ENCODE results near the gene LPAR3.

LPAR3 gene

DNA sequence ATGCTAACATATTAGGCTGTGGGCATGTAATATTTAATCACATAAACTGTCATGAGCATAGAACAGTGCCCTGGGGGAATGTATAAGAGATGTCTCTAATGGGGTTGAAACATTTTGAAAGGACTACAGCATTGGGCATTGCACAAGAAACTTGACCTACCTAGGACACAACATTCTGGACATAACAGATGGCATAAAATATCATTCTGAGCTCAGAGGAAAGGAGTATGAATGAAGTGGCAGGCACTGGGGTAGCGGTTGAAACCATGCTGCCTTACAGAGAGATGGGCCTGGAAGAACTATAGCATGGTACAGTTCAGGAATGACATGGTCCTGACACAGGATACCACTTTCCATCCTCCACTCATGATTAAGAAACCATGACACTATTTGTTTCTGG is 69.0 kb downstream of the LPAR3 start:
- DNase-seq, result no peak

DNA sequence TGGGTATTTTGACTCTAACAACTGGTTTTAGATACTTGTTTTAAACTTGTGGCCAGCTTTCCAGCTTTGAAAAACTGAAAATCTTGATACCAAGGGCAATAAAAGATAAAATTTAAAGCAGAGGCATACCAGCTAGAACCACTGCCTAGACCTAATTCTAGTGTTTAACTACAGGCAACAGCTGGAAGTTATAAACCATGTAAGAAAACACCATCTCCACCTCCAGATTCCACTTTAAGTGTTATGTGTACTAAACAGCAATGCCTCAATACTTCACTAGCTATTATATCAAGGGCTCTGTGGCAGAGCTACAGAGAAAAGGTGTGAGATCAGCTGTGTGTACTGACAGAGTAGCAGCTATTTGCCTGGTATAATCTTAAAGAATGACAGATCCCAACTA is 69.5 kb downstream of the LPAR3 start:
- DNase-seq, result no peak

DNA sequence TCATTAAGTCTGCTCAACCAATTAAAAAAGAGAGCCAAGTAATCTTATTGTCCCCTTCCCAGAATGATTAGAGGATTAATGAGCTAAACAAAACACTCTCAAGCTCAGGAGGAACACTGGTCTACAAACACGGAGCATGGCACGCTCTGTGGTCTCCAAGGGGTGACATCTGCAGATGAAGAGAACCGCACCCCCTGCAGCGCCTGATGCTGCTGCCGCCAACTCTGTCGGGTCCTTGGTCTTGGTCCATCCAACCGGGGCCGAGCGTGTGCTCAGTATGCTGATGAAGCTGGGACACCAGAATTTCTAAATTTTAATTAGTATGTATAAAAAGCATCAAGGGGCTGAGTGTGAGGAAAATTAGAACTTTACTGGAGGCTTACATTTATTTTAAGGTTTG is 82.7 kb downstream of the LPAR3 start:
- no peak for DNase-seq

DNA sequence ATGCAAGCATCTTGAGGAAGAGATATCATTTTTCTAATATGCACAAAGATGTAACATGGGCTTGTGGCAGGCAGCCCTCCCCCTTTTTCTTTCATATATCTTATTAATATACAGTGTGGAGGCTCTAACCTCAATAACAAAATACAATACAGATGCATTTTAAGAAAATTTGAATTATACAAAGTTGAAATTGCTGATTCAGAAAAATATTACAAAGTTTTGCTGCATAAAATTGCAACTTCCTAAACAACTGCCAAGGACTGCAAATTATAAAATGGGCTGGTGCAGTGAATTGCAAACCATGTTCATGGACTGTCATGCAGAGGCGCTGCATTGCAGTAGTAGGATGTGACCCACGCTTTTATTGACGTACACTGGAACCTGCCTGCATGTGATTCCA is 84.0 kb downstream of the LPAR3 start:
- DNase-seq, result no peak

DNA sequence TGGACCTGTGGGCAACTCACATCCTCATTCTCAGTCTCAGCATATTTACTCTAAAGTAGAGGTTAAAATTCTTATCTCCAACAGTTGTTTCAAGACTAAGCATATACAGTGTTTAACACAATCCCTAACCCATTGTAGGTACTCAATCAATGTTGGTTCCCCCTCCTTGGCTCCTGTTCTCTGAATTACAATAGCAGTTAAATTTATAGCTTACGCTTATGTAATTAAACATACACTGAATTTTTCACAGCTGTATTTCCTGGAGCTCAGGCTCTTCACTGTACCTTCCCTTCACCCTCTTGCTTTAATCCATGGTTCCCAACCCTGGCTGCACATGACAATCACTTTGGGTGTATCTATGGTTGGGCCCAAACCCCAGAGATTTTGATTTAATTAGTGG is 89.4 kb downstream of the LPAR3 start:
- DNase-seq, result no peak

DNA sequence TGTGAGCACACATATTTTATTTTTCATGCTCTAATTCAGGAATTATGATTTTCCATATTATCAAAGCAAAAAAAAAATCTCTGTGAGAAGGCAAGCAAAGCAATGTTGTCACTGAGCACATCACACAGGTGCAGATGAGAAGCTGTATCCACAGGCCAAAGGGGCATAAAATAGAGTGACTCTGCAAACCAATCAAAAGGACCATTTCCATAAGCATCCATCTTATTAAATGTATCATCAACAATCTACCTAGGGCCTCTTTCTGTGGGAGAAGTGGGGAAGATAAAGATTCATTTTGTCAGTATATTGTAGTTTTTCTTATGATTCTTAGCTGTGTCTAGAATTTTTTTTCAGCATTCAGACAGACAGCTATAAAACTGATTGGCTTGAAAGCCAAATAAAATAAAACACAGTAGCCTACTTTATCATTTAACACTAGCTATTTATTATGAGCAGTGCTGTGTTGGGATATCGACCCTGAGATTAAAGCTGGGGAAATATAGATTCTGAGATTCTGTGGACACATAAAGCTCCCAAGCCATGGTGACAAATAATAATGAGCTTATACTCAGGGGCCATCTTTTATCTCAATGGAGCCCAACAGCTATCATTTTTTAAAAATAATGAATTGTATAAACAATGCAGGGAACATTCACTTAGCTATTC is 90.3 kb downstream of the LPAR3 start:
- DNase-seq, result no peak

DNA sequence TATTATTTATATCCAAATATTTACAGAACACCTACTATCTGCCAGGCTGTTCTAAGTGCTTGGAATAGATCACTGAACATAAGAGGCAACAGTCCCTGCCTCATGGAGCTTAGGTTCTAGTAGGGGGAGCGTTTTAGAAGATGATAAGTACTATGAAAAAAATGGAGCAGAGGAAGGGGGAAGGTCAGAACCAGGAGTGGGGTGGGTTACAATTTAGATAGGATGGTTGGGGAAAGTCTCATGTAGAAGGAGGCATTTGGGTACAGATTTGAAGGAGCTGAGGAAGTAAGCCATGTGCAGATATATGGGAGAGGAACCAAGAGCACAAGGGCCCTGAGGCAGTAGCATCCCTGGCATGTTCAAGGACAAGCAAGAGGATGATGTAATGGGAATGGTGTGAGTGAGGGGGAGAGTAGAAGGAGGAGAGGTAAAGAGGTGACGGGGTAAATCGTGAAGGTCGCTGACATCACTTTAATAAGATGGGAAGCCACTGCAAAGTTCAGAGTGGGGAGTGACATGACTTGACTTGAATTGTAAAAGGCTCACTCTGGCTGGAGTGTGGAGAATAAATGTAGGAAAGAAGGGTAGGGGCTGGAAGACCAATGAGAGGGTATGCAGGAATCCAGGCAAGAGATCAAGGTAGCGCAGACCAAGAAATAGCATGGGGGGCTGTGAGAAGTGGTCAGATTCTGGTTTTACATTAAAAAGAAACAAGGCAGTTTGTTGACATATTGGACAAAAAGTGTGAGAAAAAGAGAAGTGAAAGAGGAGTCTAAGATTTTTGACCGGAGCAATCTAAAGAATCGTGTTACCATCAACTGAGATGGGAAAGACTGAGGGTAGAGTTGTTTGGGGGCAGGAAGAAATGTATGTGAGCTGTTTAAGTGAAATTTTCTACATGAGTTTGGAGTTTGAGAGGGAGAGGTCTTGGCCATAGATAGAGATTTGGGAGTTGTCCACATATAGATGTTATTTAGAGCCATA is 92.6 kb downstream of the LPAR3 start:
- DNase-seq, result no peak

DNA sequence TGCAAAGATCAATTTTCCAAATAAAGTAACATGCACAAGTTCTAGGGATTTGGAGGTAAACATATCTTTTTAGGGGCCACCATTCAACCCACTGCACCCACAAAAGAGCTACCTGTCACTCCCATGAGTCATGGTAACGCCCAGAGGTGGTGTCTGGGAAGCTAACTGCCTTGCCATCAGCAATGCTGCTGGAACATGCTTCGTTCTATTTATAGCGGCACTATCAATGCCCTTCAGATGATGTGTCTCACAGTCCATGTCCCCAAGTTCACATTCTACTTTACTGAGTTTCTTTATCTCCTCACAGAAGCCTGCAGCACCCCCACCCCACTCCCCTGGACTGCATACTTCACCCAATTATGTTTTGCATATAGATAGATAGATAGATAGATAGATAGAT is 95.4 kb downstream of the LPAR3 start:
- DNase-seq, result no peak

DNA sequence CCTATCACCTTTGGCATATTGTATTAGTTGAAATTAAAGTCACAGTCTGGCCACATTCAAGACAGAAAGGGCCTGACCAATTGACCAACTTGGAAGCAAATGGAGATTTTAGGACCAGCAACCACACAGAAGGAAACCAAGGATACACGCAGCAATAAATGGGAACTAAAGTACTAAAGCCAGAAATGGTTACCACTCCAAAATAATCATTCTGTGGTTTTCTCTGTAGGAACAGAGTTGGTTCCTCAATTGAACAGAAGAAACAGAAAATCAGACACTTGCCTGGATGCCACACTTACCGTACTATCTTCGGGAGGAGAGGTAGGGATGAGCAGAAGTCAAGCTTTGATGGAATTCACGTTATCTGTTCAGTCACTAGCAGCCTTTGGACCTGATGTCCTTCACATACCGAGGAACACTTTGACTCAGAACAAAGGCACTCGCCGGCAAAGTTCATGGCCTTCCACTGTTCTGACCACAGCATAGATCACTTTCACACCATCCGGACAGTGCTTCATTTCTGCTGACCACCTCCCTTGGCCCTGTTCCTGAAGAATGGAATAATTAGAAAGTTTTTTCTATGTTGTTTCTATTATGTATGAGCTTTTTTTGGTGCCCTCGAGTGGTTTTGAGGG is 96.9 kb downstream of the LPAR3 start:
- DNase-seq, result no peak

DNA sequence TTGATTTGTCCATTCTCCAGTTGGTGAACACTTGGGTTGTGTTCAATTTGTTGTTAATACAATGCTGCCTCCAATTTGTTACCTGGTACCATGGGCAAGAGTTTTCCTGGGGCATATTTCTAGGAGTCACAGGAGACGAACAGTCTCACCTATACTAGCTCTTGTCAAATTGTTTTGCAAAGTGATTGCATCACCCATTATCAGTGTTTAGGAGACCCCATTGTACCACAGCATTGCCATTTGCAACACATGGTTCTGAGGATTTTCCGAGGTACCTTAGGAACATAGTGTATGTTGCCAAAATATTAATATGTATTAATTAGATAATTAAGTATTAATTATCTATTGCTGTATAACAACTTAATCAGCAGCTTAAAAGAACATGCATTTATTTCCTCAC is 97.8 kb downstream of the LPAR3 start:
- no peak for DNase-seq

DNA sequence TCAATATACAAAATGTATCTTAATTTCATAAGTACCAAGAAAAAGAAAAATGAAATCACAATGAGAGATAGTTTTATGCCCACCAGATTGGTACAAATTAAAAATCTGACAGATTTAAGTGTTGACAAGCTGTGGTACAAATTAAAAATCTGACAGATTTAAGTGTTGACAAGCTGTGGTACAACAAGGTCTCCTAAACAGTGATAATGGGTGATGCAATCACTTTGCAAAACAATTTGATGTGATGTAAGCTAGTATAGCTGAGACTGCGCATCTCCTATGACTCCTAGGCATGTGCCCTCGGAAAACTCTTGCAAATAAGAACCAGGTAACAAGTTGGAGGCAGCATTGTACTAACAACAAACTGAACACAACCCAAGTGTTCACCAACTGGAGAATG is 100.6 kb downstream of the LPAR3 start:
- DNase-seq, result no peak

DNA sequence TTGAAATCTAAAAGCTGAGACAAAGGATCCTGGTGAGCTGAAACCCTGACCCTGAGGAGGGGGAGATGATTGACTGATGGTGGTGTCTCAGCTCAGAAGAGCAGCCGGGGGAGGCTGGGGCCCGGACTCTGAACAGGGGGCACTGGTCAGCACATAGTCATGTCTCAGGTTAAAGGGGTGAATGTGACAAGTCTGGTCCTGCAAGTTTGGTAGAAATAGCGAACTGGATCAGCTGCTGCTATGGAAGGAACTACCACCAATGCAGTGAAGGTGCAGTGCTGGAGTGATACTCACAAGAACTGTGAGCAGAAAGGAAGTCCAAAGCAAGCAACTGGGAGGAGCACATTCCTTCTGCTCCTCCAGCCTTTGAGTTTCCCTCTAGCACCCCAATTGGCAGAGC is 104.0 kb downstream of the LPAR3 start:
- DNase-seq, result no peak

DNA sequence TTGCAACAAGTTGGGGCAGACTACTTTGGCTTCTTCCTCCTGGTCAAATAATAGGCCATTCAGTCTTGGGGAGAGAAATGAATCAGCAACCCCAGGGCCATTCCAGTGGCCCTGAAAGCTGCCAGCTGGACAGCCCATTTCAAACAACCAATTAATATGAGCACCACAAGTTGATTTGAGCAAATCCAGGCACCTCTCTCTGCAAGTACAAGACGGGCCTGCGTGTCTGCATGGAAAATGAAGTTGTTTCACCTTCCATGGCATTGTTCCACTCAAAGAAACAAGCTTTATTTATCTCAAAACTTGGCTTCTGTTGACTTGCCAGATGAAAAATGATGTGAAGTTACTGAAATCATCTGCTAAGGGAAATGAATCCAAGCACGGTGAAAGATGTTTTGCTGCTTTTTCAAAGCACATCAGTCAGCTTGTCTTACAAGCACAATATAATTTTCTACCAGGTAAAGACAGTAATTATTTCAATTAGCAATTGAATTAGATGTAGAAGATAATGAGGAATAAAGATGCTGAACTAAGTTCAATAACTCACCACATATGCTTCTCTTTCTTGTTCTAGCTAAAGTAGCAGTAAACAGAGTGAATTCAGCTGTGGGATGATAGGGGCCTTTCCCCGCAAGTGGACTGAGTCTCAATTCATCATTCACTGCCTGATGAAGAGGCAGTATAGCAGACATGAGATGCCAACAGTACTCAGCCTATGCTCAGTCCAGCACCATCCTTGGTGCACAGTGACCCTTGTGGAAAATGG is 107.6 kb downstream of the LPAR3 start:
- no peak for DNase-seq

DNA sequence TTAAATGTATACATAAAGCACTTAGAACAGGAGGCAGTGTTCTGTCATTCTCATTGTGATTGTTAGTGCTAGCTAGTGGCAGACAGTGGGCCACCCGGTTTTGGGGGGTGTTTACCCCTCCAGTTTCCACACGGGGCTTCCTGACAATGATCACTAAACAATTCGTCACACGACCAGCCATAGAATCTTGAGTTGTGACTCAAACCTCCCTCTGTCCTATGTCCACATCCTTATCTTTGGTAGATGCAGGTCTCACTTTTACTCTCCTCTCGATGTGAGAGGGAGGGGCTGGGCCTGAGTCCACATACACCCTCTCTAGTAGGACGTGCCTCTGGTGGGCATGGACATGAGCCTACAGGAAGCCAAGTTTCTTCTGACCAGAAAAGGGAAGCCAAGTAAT is 110.1 kb downstream of the LPAR3 start:
- no peak for DNase-seq

DNA sequence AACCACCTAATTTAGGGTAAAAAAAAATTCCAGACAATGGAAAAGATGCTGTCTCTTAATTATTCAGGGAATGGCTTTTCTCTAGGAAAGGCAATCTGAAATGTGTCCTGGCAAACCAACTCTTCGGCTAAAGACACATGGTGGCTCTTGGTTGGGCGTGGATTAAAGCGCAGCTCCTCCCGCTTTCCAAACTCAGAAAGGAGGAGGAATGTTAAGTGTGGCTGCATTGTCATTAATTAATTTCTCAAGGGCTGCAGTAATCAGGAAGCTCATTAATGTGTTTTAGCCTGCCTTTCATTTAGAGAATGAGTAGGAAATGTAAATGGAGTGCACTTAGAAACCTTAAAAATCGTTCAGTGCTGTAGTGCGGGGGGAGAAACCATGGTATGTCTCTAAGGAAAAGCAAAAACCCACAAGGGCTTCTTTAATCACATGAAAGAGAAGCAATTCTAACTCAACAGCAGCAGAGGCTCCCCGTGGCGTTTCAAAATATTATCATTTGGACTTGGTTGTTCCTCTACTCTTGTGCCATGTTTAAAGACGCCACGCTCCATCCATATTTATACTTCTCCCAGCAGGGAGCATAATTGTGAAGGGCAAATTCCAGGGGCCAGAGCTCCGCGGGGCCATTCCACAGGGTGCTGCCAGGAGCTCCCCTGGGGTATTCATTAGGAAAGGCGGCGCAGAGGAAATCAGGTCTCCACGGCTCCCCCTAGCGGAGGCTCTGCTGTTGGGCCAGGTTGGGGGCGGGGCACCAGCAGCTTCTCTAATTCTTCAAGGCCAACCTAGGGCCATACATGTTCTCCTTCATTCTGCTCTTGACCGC is 110.8 kb downstream of the LPAR3 start:
- peak; percentile 81 for DNase-seq

DNA sequence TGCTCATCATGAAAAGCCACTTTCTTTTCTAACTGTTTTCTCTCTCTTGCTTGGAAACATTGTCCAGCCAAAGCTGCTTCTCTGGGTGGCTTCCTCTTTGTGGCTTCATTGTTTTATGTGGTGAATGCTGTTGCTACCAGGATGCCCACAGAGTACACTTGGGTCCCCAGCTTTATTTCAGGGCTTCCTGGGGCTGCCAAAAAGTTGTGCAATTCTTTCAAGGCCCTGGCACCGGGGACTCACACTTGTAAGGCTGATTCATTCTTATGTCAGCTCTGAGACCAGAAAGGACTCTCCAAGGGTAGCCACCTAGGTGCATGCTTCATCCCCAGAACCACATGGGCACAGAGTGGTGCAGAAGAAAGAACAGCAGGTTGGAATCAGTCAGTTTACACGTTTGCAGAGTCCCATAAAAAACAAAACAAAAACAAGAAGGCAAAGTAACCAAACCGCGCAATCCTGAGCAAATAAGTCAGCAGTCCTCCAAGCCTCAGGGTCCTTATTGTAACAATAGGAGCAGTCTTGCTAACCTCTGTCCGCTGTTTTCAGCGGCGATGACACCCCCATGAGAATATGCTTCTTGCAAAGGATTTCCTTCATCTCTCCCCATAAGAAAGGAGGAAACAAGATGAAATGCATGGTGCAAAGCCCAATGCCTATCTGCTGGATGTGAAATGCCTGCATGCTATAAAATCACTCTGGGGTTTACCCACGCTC is 112.8 kb downstream of the LPAR3 start:
- DNase-seq, result no peak

DNA sequence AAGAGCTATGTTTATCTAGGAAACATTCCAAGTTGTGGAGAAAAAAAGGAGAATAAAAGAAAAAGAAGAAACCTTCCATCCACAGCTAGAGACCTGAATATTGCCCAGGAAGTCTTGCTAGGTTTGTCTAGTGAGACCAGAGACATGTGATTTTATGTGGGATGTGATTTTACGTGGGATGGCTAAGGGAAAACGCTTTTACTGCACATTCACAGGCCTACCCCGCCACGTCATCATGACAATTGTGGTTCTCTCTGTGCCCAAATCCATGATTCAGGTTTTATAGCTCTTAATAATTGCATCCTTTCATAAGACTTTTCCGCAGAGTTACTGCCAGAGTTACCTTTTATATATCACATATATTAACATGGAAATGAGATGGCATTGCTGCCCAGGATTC is 116.4 kb downstream of the LPAR3 start:
- no peak for DNase-seq

DNA sequence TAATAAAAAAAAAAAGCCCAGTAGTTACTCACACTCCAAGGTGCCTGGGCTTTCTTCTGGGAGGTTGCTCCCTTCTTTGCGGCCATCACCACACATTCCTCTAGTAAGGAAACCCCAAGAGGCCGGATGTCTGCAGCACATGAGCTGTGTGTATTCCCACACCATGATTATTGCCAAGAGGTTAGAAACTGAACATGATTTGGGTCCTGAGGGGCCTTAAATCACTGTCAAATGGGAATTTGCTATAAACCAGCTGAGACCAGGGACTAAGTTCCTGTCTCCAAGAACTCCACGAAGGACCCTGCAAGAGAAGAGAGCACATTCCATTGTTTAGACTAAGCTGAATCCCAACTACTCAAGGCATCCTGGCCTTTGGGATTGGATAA is 117.5 kb downstream of the LPAR3 start:
- no peak for DNase-seq

DNA sequence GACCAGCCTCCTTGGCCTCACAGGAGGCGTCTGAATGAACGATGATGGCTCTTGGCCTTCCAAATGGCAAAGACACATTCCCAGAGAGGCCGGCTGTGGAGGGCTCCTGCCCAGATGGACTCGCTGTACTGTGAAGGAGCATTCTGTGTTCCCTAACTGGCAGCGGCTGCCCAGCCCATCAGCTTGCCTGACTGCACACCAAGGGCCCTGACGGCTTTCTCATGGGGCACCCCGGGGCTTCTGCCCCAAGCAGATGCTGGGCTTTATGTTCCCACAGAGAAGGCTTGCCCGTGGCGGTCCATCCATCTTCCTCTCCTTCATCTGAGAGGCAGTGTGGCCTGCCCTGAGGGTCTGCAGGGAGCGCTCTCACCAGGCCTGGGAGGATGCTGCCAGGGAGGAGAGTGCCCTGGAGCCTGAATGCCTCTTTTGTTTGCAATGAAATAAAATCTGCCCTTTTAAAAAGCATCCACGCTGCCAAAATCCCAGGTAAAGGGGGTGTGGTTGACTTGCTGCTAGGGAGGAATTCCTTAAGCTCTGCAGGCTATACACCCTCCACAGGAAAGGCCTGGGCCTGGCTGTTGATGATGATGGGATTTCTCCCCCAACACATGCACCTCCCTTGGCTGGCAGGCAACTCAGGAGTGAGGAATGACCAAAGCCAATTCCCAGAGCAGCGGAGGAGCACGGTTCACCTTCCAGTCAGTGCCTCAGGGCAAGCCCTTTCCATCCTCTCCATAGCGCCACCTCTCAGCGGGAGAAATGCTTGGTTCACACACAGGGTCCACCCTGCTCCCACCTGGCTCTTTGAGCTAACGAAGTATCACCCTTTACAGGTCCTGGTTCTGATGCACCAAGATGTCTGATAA is 118.1 kb downstream of the LPAR3 start:
- no peak for DNase-seq

DNA sequence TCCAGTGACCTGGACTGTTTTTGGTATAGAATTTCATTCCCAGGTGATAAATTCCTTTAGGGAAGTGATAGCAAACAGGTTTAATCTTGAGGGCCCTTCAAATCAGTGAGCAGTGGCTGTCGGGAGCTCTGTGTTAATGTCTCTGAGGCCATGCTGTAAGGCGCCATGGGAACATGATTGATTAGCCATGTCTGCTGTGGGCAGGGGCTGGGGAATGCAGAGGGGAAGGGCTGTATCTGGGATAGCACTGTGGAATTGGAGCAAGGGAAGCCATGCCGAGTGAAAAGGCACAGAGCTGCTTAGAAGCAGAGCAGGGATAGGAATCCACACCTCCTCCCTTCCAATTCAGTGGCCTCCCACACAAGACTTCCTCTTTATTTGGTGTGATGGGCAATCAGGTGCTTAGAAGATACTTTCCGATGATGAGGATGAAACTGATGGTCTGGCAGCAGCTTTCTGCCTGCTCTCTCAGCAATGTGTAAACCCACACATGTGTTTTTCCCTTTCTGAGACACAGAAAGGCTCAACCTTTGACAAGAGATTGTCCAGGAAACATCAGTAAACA is 119.0 kb downstream of the LPAR3 start:
- no peak for DNase-seq
